GM10266 (cell line): ENCODE data around the gene SMIM24.
"Not testable (repeated sequence)": the region's sequence is repeated elsewhere in the genome, so short reads cannot be mapped to it uniquely, and the experiment has no call there.

ENCODE experiments used
- DNase-seq: peaks from one replicate; pipeline ENCODE4 v3.0.0; 2012; ENCODE audit errors: extremely low spot score
- CTCF ChIP-seq: IDR thresholded peaks from 2 replicates; pipeline ENCODE4 v1.5.1; 2012; ENCODE audit warnings: mild to moderate bottlenecking, low read depth; ENCODE audit not compliant: control insufficient read depth, insufficient read depth; ENCODE audit errors: missing control alignments

SMIM24 gene

GRCh38 chr19:3480383-3481091, at the start of gene SMIM24:
SMIM24 (minus strand) TSS chr19:3480525; CDS start chr19:3480463, 62 bp downstream.
- no peak for TF ChIP-seq CTCF
- DNase-seq: no peak

- not testable (repeated sequence) for DNase-seq
Measured at GRCh38 chr19:3529299-3529698, 49.0 kb upstream of the SMIM24 start.

GRCh38 chr19:3528539-3529211, 48.4 kb upstream of the SMIM24 start:
- TF ChIP-seq CTCF: no peak
- DNase-seq: no peak

GRCh38 chr19:3528080-3528479, 47.8 kb upstream of the SMIM24 start:
- no peak for TF ChIP-seq CTCF
- no peak for DNase-seq

- no peak for TF ChIP-seq CTCF
- no peak for DNase-seq
Measured at GRCh38 chr19:3527238-3527910, 47.0 kb upstream of the SMIM24 start.

GRCh38 chr19:3526507-3527237, 46.3 kb upstream of the SMIM24 start:
- TF ChIP-seq CTCF: no peak

GRCh38 chr19:3524904-3525451, 44.7 kb upstream of the SMIM24 start:
- TF ChIP-seq CTCF: no peak

More at GRCh38 chr19:3526507-3527237, 46.3 kb upstream of the SMIM24 start:
- DNase-seq: no peak

More at GRCh38 chr19:3524904-3525451, 44.7 kb upstream of the SMIM24 start:
- DNase-seq: no peak
